ENCODE results near the gene ARHGEF2.

DNA sequence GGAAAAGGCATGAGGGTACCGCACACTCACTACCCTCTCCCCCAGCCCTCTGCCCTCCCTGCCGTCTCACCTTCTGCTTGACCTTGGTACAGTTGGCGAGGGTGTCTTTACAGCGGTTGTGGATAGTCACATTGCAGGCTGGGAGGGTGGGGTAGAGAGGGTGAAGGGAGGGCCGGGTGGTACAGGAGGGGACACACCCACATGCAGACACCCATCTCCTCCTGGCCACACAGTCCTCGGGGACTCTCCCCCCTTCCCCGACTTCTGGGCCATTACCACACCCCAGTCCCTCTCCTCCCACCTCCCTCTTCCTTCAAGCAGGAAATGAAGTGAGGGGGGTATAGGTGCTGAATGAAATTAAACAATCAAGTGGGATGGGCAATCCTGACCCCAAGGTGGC is 11.6 kb downstream of the ARHGEF2 start:
- TF ChIP-seq GATA3 (IDR thresholded peaks at IDR 0.05; ENCODE audit: low read depth, low read length) (no peak), GATA2 (IDR thresholded peaks at IDR 0.05; ENCODE audit: low read depth, low read length) (no peak)

Measured in SH-SY5Y (cell line).